GM12878 (cell line): ENCODE measurements around the gene C19orf81. TPM values are rescaled to one million over a fixed set of nuclear protein-coding genes. Genes with fewer than 3 reads are reported as not detected.
A peak's percentile ranks its signal among the peaks of the same experiment; 100 is the strongest.
"Not testable (repeated sequence)": the region's sequence is repeated elsewhere in the genome, so short reads cannot be mapped to it uniquely, and the experiment has no call there.

Source experiments
- ATAC-seq: fragments of 200-7000 bp; cut with Tn5 transposase; 3 replicates; pipeline ENCODE4 v1.9.1; 2020; ENCODE audit warnings: mild to moderate bottlenecking, moderate library complexity
- BruUV-seq: library from RNA; stranded (reverse); fragments of 400-500 nt; replicated peaks from 2 replicates; lab custom pipeline; 2021; lab: Mats Ljungman, UMichigan
- CTCF ChIA-PET: fragments of 300-600 bp; sonication (Branson Sonifier 250); formaldehyde crosslinking; extraction: SDS; loops from one replicate; lab custom pipeline; 2021; ENCODE audit warnings: inconsistent platforms; lab: Yijun Ruan, JAX
- POLR2A ChIA-PET: fragments of 350-600 bp; formaldehyde crosslinking; extraction: SDS; loops from one replicate; lab custom pipeline; 2021; ENCODE audit warnings: inconsistent platforms; lab: Charles Lee
- RAD21 ChIA-PET: fragments of 300-600 bp; sonication (Branson Sonifier 250); formaldehyde crosslinking; loops from one replicate; lab custom pipeline; 2023; ENCODE audit warnings: antibody characterized with exemption; ENCODE audit not compliant: unreplicated experiment; lab: Charles Lee
- SMC1A ChIA-PET: fragments of 300-600 bp; sonication (Branson Sonifier 250); formaldehyde crosslinking; loops from one replicate; lab custom pipeline; 2023; ENCODE audit not compliant: unreplicated experiment, uncharacterized antibody; lab: Charles Lee
- DNase-seq: peaks from one replicate; pipeline ENCODE4 v3.0.0-alpha.2; 2011; ENCODE audit warnings: low read depth, low spot score
- FAIRE-seq: peaks from 3 replicates; lab custom pipeline; 2011; peaks lifted over from hg19 to GRCh38; lab: Jason Lieb, UNC
- H2AFZ ChIP-seq: 2 replicates; pipeline ENCODE4 v1.6.0; 2011; ENCODE audit warnings: low read depth, low read length, control low read depth; ENCODE audit not compliant: control insufficient read depth
- H3K27ac ChIP-seq: 2 replicates; pipeline ENCODE4 v1.5.1; 2011; ENCODE audit warnings: control low read depth; ENCODE audit not compliant: control insufficient read depth, insufficient read depth
- H3K27me3 ChIP-seq, 2 experiments: replicated peaks in 1 of 2; 2 replicates each; pipeline versions ENCODE4 v1.6.0 to v1.6.1; 2011; ENCODE audit warnings: low read length in 1 of 2; ENCODE audit not compliant: control insufficient read depth in 2 of 2, insufficient read depth in 2 of 2
- H3K36me3 ChIP-seq, 2 experiments: 2 replicates each; pipeline ENCODE4 v1.5.1; 2011; ENCODE audit warnings: low read length in 1 of 2; ENCODE audit not compliant: control insufficient read depth in 2 of 2, insufficient read depth in 2 of 2
- H3K4me1 ChIP-seq: 2 replicates; pipeline ENCODE4 v1.6.1; 2011; ENCODE audit warnings: mild to moderate bottlenecking, low read length, moderate library complexity, mixed read lengths; ENCODE audit not compliant: control insufficient read depth, insufficient read depth
- H3K4me2 ChIP-seq: 2 replicates; pipeline ENCODE4 v1.6.0; 2011; ENCODE audit warnings: control low read depth; ENCODE audit not compliant: control insufficient read depth, insufficient read depth
- H3K4me3 ChIP-seq: fragments of 200-600 bp; sonication (generic); 2 replicates; pipeline ENCODE4 v1.5.1; 2016
- H3K79me2 ChIP-seq: 2 replicates; pipeline ENCODE4 v1.6.0; 2011; ENCODE audit warnings: low read length; ENCODE audit not compliant: control insufficient read depth, insufficient read depth
- H3K9ac ChIP-seq: 2 replicates; pipeline ENCODE4 v1.8.0; 2011; ENCODE audit warnings: low read length, control low read depth, mixed read lengths; ENCODE audit not compliant: control insufficient read depth, insufficient read depth
- H3K9me3 ChIP-seq: replicated peaks from 3 replicates; pipeline ENCODE4 v1.5.1; 2011; ENCODE audit warnings: mild to moderate bottlenecking, low read length; ENCODE audit not compliant: control insufficient read depth, insufficient read depth
- H4K20me1 ChIP-seq: 2 replicates; pipeline ENCODE4 v1.6.0; 2011; ENCODE audit not compliant: control insufficient read depth, insufficient read depth
- RAD51 ChIP-seq: fragments of 450-650 bp; IDR thresholded peaks from 2 replicates; pipeline ENCODE4 v1.6.1; 2016; ENCODE audit warnings: moderate library complexity, mild to moderate bottlenecking, inconsistent platforms
- WGBS: methylation state at CpG from one replicate; pipeline ENCODE4 v1.1.6; 2016; ENCODE audit warnings: low lambda C conversion rate; ENCODE audit not compliant: insufficient replicate concordance, insufficient coverage; ENCODE audit errors: missing lambda C conversion rate; 5-methylcytosine and 5-hydroxymethylcytosine counted together
- in situ Hi-C: fragments of 300-500 bp; cut with MboI; formaldehyde crosslinking; loops from 9 replicates; pipeline ENCODE4 v1.14.3; 2018; ENCODE audit warnings: mixed read lengths
- intact Hi-C: fragments of 100-400 bp; cut with micrococcal nuclease; formaldehyde crosslinking; loops from one replicate; pipeline ENCODE4 v1.14.2; 2022; ENCODE audit not compliant: unreplicated experiment
- polyA plus RNA-seq, 11 experiments: library from polyadenylated mRNA; depleted of rRNA in 4 of 11; unstranded in 6 of 11; stranded (reverse) in 5 of 11; fragments of >200 nt; fragmentation: Nextera tagmentation in 4 of 11; fragmentation: Illumina TruSeq in 1 of 11; extraction: Ambion mirVana in 4 of 11; extraction: Trizol in 1 of 11; gene quantifications; 1 replicate in 1 of 11; 2 replicates in 10 of 11; pipeline versions ENCODE4 v1.2.1 to v1.2.3, GENCODE V29; 2011 to 2016; ENCODE audit warnings: inconsistent platforms in 2 of 11, missing spikeins in 2 of 11, low read depth in 1 of 11
- total RNA-seq, 4 experiments: library from RNA; depleted of rRNA in 3 of 4; stranded (reverse); fragments of >200 nt in 3 of 4; fragmentation: Illumina TruSeq in 1 of 4; extraction: Trizol in 1 of 4; gene quantifications; 2 replicates each; pipeline versions ENCODE4 v1.2.1 to v1.2.3, GENCODE V29; 2013 to 2021

Gene C19orf81
- total and polyA plus RNA-seq, 10 of the 15 experiments (the other 5 are each of a cell fraction or from before 2014, with no cell fraction given) = 0.69 TPM; not detected in 9

GRCh38 chr19:50612504-50613404, 36.5 kb upstream of the C19orf81 start:
- intact Hi-C loops, in situ Hi-C loops, CTCF ChIA-PET: not testable (repeated sequence)

GRCh38 chr19:50618379-50618778, 30.9 kb upstream of the C19orf81 start:
- FAIRE-seq, ATAC-seq, H3K4me3 ChIP-seq, SMC1A ChIA-PET, H3K4me2 ChIP-seq, H3K9ac ChIP-seq, H3K4me1 ChIP-seq, RAD21 ChIA-PET, H3K27ac ChIP-seq, CTCF ChIA-PET, H3K27me3 ChIP-seq, H3K36me3 ChIP-seq, in situ Hi-C loops, H3K9me3 ChIP-seq, DNase-seq, POLR2A ChIA-PET, H2AFZ ChIP-seq, H3K79me2 ChIP-seq, H4K20me1 ChIP-seq, intact Hi-C loops, BruUV-seq: not testable (repeated sequence)
- WGBS = 66% methylated on average over 4 of the region's 5 CpGs

More at GRCh38 chr19:50612504-50613404, 36.5 kb upstream of the C19orf81 start:
- ATAC-seq, H4K20me1 ChIP-seq, H3K9ac ChIP-seq, H3K27me3 ChIP-seq, H3K4me2 ChIP-seq, H3K4me3 ChIP-seq, H3K27ac ChIP-seq, POLR2A ChIA-PET, H2AFZ ChIP-seq, H3K4me1 ChIP-seq, SMC1A ChIA-PET, RAD21 ChIA-PET, FAIRE-seq, H3K9me3 ChIP-seq, BruUV-seq, H3K79me2 ChIP-seq, H3K36me3 ChIP-seq, DNase-seq: not testable (repeated sequence)
- peak; percentile 75; the same call in 1 of the 2 replicates for TF ChIP-seq RAD51
- 48% methylated on average over 10 of the region's 11 CpGs for WGBS

DNA sequence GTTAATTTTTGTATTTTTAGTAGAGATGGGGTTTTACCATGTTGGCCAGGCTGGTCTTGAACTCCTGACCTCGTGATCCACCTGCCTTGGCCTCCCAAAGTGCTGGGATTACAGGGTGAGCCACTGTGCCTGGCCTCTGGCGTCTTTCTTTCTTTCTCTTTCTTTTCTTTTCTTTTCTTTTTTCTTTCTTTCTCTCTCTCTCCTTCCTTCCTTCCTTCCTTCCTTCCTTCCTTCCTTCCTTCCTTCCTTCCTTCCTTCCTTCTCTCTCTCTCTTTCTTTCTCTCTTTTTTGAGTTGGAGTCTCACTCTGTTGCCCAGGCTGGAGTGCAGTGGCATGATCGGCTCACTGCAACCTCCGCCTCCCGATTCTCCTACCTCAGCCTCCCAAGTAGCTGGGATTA, 30.1 kb upstream of the C19orf81 start:
- H3K27ac ChIP-seq, H3K4me2 ChIP-seq, ATAC-seq, H3K27me3 ChIP-seq, BruUV-seq, DNase-seq, FAIRE-seq, RAD21 ChIA-PET, H3K9ac ChIP-seq, in situ Hi-C loops, CTCF ChIA-PET, H3K36me3 ChIP-seq, SMC1A ChIA-PET, POLR2A ChIA-PET, H4K20me1 ChIP-seq, H3K79me2 ChIP-seq, H3K4me1 ChIP-seq, intact Hi-C loops, H3K9me3 ChIP-seq, H2AFZ ChIP-seq, H3K4me3 ChIP-seq: not testable (repeated sequence)
- WGBS = 50% methylated on average over 5 of the region's 5 CpGs
